Measurements from ENCODE around the gene ZNF365.
A peak's percentile ranks its signal among the peaks of the same experiment; 100 is the strongest.

The ZNF365 gene

GRCh38 chr10:62422068-62422590, 48.0 kb downstream of the ZNF365 start:
- DNase-seq (ENCODE audit: low read depth in 2 of 2), result no peak

- DNase-seq (ENCODE audit: low read depth in 2 of 2), result no peak
Observed at GRCh38 chr10:62424026-62424425, 49.9 kb downstream of the ZNF365 start.

GRCh38 chr10:62426086-62426485, 51.9 kb downstream of the ZNF365 start:
- no peak for DNase-seq (ENCODE audit: low read depth in 2 of 2)

GRCh38 chr10:62426600-62426999, 52.4 kb downstream of the ZNF365 start:
- no peak for DNase-seq (ENCODE audit: low read depth in 2 of 2)

- no peak for DNase-seq (ENCODE audit: low read depth in 2 of 2)
Observed at GRCh38 chr10:62430881-62431280, 56.7 kb downstream of the ZNF365 start.

GRCh38 chr10:62433181-62433692, 59.1 kb downstream of the ZNF365 start:
- DNase-seq (ENCODE audit: low read depth in 2 of 2), result peak in 1 of 2 donors; percentile 19

- no peak for DNase-seq (ENCODE audit: low read depth in 2 of 2)
Observed at GRCh38 chr10:62433901-62434300, 59.7 kb downstream of the ZNF365 start.

GRCh38 chr10:62437696-62438095, 63.5 kb downstream of the ZNF365 start:
- no peak for DNase-seq (ENCODE audit: low read depth in 2 of 2)

GRCh38 chr10:62442006-62442405, 67.8 kb downstream of the ZNF365 start:
- DNase-seq (ENCODE audit: low read depth in 2 of 2), result no peak

GRCh38 chr10:62442894-62443669, 68.9 kb downstream of the ZNF365 start:
- DNase-seq (ENCODE audit: low read depth in 2 of 2), result no peak

GRCh38 chr10:62443866-62444265, 69.7 kb downstream of the ZNF365 start:
- DNase-seq (ENCODE audit: low read depth in 2 of 2), result no peak

- DNase-seq (ENCODE audit: low read depth in 2 of 2), result no peak
Observed at GRCh38 chr10:62446627-62447026, 72.5 kb downstream of the ZNF365 start.

GRCh38 chr10:62450912-62451610, 76.9 kb downstream of the ZNF365 start:
- DNase-seq (ENCODE audit: low read depth in 2 of 2), result no peak

GRCh38 chr10:62451611-62451975, 77.4 kb downstream of the ZNF365 start:
- DNase-seq (ENCODE audit: low read depth in 2 of 2), result no peak

Data from stimulated activated CD4-positive, alpha-beta T cell treated with anti-CD3 and anti-CD28 coated beads, Interleukin-1b, Interleukin-23, amount 100 ng/mL, for 1 hour (primary cell).